Activated CD4-positive, alpha-beta T cell treated with anti-CD3 and anti-CD28 coated beads, Interleukin-2, Interleukin-4, amounts not matched to agents 100 ng/mL and 50 ng/mL, durations not matched to agents 16 hours and 8 hours (primary cell): Measurements from ENCODE around the gene TMC5.

Experiments used
- DNase-seq: peaks from one replicate; pipeline ENCODE4 v3.0.0-alpha.2; 2020; ENCODE audit warnings: low spot score

The TMC5 gene

GRCh38 chr16:19463468-19464315 is 46.0 kb downstream of the TMC5 start:
- DNase-seq = no peak

GRCh38 chr16:19468300-19468699 is 50.6 kb downstream of the TMC5 start:
- no peak for DNase-seq

- no peak for DNase-seq
Observed at GRCh38 chr16:19472482-19472881, 54.8 kb downstream of the TMC5 start.

GRCh38 chr16:19474617-19475016 is 56.9 kb downstream of the TMC5 start:
- DNase-seq = no peak

GRCh38 chr16:19478505-19478904 is 60.8 kb downstream of the TMC5 start:
- no peak for DNase-seq

GRCh38 chr16:19479302-19479721 is 61.6 kb downstream of the TMC5 start:
- DNase-seq = no peak

GRCh38 chr16:19481296-19481695 is 63.6 kb downstream of the TMC5 start:
- DNase-seq = no peak

- no peak for DNase-seq
Observed at GRCh38 chr16:19481769-19482168, 64.1 kb downstream of the TMC5 start.

- no peak for DNase-seq
Observed at GRCh38 chr16:19482291-19482690, 64.6 kb downstream of the TMC5 start.

- DNase-seq = no peak
Observed at GRCh38 chr16:19484096-19484495, 66.4 kb downstream of the TMC5 start.

GRCh38 chr16:19485611-19486010 is 67.9 kb downstream of the TMC5 start:
- DNase-seq = no peak

- DNase-seq = no peak
Observed at GRCh38 chr16:19486051-19486450, 68.4 kb downstream of the TMC5 start.

GRCh38 chr16:19486750-19487325 is 69.2 kb downstream of the TMC5 start:
- DNase-seq = no peak

- DNase-seq = no peak
Observed at GRCh38 chr16:19488213-19488640, 70.5 kb downstream of the TMC5 start.

GRCh38 chr16:19490619-19491018 is 72.9 kb downstream of the TMC5 start:
- DNase-seq = no peak

GRCh38 chr16:19497176-19497575 is 79.5 kb downstream of the TMC5 start:
- no peak for DNase-seq

GRCh38 chr16:19499006-19499405 is 81.3 kb downstream of the TMC5 start:
- DNase-seq = no peak

- no peak for DNase-seq
Observed at GRCh38 chr16:19499481-19499880, 81.8 kb downstream of the TMC5 start.

GRCh38 chr16:19502395-19503131 is 84.9 kb downstream of the TMC5 start:
- peak; percentile 69 for DNase-seq

- DNase-seq = no peak
Observed at GRCh38 chr16:19503461-19504075, 85.9 kb downstream of the TMC5 start.

- no peak for DNase-seq
Observed at GRCh38 chr16:19505600-19506303, 88.1 kb downstream of the TMC5 start.

- no peak for DNase-seq
Observed at GRCh38 chr16:19506965-19507364, 89.3 kb downstream of the TMC5 start.
